Stimulated activated CD8-positive, alpha-beta memory T cell treated with anti-CD3 and anti-CD28 coated beads, Interleukin-12 subunit alpha, Interleukin-12 subunit beta, amount 100 ng/mL, for 4 hours (primary cell): ENCODE data around the gene FAM43B.

Source experiments
- DNase-seq: peaks from one replicate; pipeline ENCODE4 v3.0.0-alpha.2; 2020; ENCODE audit warnings: low read depth

FAM43B gene

GRCh38 chr1:20593756-20594155 lies 41.4 kb downstream of the FAM43B start:
- DNase-seq = no peak

- DNase-seq = no peak
These were observed 42.4 kb downstream of the FAM43B start for GRCh38 chr1:20594746-20595145.

GRCh38 chr1:20596106-20596505 lies 43.7 kb downstream of the FAM43B start:
- no peak for DNase-seq

DNA sequence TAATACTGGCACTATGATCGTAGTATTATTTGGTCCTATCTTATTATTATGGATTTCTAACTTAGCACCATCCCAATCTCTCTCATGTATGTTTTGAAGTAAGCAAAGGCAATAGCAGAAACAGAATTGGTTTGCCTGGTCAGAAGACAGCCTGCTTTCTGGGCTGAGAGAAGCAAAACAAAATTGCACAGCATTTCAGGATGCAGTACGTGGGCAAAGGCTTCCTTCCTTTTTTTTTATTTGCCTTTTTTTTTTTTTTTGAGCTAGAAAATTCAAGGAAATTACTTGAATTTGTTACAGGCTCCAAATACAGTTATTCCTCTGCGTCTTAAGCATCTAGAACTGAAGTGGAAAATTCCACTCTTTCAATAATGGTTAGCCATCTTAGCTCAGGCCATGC lies 45.3 kb downstream of the FAM43B start:
- no peak for DNase-seq

DNA sequence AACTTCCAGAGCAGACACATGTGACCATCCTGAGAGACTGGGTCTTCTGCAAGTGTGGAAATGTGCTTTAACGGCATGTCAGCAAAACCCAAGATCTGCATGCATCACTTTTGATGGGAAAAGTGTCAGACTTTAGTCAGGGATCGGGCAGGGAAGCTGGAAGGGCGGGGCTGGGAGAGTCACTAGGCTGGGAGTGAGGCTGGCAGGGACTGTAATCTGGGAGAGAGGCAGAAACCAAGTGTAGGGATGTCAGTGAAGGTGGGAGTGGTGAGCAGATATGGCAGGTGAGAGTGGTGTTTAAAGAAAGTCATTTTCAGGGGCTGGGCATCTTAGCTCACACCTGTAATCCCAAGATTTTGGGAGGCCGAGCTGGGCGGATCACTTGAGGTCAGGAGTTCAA lies 47.8 kb downstream of the FAM43B start:
- no peak for DNase-seq

DNA sequence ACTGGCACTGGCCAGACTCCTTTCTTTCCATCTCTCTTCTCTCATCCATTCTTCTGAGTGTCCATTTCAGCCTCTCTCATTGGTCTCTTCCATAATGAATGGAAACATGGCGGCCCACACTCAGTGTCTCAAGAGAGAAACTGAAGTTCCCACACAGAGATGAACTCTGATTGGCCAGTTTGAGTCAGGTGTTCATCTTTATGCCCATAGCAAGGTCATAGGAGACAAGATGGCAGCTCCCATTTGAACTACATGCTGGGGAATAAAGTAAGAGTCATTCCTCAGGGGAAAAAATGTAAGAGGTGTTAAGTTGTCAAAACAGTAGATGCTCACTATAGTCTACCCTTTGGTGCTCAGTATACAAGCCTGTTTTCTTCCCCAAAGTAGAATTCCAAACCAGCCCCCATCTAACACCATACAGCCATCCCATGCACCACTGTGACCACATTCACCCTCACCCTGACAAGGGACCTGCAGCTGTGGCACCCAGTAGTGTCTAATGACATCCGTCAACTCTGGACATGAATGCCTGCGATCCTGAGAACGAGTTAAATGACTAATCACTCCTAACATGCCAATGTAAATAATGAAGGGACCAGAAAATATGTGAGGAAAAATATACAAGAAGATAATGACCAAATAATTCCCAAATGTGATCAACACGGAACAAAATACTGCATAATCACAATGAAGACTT lies 48.9 kb downstream of the FAM43B start:
- no peak for DNase-seq

DNA sequence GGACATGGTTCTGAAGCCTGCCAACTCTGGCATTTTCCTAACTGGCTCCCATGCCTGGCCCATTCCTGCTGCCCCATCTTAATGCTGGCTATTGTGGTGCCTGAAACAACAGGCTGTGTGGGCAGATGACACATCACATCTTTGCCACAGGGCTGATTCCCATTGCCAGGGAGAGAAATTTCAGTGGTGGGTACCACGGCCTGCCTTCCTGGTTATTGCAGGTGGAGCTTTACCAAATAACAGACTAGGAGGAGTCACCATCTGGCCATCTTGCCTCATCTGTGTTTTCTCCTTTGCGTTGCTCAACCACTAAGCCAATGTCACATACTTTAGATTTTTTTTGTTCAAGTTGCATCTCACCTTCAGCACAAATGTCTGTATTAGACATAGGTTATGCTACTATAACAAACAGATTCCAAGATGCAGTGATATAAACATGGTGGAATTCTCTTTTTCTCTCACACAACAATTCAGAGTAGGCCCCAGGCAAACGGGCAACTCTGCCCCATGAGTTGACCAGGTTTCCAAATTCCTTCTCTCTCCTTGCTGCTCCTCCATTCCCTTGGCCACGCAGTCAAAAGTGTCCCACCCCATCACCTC lies 50.6 kb downstream of the FAM43B start:
- DNase-seq = no peak

DNA sequence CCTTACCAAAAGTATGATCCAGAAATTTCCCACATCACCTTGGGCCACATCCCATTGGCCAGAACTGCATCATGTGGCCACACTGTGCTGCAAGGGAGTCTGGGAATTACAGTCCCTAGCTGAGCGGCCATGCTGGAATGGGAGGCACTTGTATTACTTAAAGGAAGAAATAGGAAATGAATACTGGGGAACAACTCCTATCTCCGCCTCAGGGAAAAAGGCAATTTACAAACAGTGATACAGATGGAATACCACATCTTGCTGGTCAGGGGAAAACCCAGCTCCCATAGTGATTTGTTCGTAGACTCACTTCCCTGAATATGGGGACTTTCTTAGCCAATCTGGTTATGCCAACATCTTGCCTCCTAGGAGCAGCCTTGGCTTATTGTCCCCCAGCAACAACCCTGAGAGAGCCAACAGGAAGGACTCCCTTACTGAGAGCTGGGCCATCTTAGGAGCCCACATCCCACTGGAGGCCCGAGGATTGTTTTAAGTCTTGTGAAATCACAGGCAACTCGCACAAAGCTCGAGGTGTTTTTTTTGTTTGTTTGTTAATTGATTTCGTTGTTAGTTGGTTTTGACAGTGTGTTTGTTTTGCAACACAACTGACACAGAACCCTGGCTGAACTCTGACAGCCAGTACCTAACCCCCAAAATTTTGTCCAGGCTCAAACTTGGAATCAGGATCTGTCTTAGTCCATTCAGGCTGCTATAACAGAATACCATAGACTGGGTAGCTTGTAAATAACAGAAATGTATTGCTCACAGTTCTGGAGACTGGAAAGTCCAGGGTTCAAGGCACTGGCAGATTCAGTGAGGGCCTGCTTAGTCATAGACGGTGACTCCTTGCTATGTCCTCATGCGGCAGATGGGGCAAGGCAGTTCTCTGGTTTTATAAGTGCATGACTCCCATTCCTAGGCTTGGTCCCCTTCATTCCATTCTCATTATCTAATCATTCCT lies 51.4 kb downstream of the FAM43B start:
- no peak for DNase-seq
